IMR-90 (cell line): Measurements from ENCODE around the gene KYNU.

Experiments used
- MXI1 ChIP-seq: IDR thresholded peaks from 2 replicates; pipeline ENCODE4 v1.6.1; 2012; ENCODE audit warnings: low read depth, mild to moderate bottlenecking, low read length, moderate library complexity, borderline replicate concordance
- TF ChIP-seq, protein P1 (sequence below): conservative IDR thresholded peaks from 2 replicates; pipeline ENCODE4 v1.5.1; 2012; ENCODE audit warnings: mild to moderate bottlenecking, low read depth, low read length, improper control_type of control experiment

DNA sequence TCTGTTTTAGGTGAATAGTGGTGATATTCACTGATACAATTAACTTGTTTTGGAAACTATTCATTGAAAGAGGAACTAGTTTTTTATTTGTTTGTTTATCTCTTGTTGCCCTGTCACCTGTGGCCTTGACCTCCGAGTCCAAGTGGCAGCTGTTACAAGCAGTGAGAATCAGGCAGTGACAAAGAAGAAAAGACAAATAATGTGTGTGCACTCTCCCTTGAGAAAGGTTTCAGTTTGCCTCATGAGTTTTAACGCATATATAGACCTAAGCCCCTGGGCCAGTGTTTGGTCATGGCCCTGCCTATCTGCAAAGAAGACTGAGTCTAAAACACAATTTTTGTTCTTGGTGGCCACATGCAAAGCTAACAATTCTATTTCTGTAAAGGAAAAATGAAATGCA lies 15.3 kb downstream of the KYNU start:
- no peak for TF ChIP-seq MXI1
- TF ChIP-seq, protein P1, sequence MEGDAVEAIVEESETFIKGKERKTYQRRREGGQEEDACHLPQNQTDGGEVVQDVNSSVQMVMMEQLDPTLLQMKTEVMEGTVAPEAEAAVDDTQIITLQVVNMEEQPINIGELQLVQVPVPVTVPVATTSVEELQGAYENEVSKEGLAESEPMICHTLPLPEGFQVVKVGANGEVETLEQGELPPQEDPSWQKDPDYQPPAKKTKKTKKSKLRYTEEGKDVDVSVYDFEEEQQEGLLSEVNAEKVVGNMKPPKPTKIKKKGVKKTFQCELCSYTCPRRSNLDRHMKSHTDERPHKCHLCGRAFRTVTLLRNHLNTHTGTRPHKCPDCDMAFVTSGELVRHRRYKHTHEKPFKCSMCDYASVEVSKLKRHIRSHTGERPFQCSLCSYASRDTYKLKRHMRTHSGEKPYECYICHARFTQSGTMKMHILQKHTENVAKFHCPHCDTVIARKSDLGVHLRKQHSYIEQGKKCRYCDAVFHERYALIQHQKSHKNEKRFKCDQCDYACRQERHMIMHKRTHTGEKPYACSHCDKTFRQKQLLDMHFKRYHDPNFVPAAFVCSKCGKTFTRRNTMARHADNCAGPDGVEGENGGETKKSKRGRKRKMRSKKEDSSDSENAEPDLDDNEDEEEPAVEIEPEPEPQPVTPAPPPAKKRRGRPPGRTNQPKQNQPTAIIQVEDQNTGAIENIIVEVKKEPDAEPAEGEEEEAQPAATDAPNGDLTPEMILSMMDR = no peak
